Measurements from ENCODE around the gene ATP5MC3.
"Not testable (repeated sequence)": the region's sequence is repeated elsewhere in the genome, so short reads cannot be mapped to it uniquely, and the experiment has no call there.

ATP5MC3 gene

DNA sequence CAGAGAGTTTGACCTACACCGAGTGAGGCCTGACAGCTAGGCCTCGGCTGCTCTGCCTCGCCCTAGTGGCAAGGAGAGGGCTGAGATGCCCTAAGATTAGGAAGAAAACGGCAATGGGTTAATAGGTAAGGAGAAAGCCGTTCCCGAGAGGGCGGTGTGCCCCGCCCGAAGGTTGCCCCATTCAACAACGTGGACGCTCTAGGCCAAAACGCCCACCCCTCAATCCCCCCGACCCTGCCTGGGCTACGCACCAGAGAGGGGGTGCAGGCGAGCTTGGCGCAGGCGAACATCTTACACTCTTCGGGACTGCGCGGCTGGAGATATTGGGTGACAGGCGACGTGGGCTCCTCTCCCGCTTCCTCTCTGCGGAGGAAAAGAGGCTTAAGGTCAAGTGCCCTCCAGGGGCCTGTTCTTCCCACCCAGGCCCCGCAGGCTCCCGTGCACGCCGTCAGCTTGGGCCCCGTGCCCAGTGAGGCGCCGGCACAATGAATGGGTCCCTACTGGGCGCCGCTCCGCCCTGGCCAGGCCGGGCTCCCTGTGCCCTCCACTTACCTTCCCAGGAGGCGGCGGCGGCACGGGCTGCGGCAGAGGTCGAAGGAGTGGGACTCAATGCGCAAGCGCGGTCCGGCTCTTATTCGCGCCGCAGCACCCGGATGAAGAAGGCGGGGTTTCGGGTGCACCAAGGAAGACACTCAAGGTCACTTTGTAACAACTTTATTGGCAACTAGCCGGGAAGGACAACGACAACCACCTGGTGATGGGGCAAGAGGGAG is at the start of gene ATP5MC3:
Gene ATP5MC3 (minus strand): TSS at position 607 of the 773 bp plus-strand sequence. CDS start 317 bp downstream, at position 290.
- peak; percentile 87 to 88 for DNase-seq (ENCODE audit: low read depth in 2 of 2)

DNA sequence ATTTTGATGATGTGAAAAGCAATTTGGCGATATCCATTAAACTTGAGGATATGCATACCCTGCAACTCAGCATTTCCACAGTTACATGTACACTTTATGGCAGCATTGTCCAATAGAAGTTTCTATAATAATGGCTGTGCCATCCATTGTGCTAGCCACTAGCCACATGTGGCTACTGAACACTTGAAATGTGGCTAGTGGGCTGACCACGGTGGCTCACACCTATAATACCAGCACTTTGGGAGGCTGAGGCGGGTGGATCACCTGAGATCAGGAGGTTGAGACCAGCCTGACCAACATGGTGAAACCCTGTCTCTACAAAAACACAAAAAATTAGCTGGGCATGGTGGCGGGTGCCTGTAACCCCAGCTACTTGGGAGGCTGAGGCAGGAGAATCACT is 47.1 kb upstream of the ATP5MC3 start:
- DNase-seq (ENCODE audit: low read depth in 2 of 2): not testable (repeated sequence)

DNA sequence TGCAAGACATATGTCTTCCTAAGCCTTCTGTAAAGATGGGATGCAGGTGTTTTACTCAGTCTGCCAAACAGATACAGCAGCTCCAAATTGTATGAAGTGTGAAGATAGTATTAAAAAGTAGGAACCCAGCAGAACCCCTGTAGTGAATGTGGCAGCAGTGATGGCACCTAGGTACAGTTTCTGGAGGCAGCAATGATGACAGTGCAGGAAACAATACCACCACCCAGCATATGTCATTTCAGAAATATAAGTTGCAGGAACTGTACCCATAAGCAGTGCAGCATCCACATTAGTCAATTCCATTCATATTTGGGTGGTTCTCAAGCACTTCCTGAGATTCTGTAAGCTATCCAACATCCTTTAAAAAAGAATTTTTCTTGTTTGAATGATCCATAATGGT is 46.7 kb upstream of the ATP5MC3 start:
- DNase-seq (ENCODE audit: low read depth in 2 of 2): no peak

DNA sequence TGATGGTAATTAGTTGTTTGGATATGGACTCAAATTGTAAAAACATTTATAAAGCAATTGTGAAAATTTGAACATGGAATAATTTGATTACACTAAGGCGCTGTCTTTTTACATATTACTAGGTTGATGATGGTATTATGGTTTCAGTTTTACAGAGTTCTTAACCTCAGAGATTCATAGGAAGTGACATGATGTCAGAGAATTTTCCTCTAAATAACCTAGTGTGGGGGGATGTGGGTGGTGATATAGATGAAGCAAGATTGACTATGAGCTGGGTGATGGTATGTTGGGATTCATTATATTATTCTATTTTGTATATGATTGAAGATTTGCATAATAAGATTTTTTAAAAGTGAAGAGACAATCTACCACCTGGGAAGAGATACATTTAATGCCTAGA is 45.9 kb upstream of the ATP5MC3 start:
- DNase-seq (ENCODE audit: low read depth in 2 of 2): no peak

DNA sequence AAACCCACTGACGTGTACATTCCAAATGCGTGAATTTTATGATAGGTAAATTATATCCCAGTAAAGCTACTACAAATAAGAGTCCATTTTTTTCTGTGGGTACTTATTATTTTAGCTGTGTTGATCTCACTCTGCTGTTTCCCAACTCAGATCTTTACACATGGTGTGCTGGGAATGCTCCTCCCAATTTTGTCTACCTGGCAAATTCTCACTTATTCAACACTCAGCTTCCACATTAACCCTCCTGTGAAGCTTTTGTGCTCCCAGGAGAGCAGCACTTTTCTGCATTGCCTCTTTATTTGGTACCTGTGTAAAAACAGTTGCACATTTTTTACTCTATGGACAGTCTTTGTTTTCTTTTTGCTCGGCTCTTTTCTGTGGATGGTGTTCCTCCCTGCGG is 38.6 kb upstream of the ATP5MC3 start:
- no peak for DNase-seq (ENCODE audit: low read depth in 2 of 2)

DNA sequence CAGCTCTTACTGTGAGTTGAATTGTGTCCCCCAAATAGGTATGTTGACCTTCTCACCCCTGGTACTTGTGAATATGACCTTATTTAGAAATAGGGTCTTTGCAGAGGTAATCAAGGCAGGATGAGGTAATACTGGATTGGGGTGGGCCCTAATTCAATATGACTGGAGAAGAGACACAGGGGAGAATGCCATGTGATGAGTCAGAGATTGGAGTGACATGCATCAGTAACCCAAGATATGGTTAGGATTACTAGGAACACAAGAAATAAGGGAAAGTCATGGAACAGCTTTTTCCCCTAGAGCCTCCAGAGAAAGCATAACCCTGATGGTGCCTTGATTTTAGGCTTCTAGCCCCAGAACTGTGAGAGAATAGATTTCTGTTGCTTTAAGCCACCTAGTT is 37.0 kb upstream of the ATP5MC3 start:
- no peak for DNase-seq (ENCODE audit: low read depth in 2 of 2)

DNA sequence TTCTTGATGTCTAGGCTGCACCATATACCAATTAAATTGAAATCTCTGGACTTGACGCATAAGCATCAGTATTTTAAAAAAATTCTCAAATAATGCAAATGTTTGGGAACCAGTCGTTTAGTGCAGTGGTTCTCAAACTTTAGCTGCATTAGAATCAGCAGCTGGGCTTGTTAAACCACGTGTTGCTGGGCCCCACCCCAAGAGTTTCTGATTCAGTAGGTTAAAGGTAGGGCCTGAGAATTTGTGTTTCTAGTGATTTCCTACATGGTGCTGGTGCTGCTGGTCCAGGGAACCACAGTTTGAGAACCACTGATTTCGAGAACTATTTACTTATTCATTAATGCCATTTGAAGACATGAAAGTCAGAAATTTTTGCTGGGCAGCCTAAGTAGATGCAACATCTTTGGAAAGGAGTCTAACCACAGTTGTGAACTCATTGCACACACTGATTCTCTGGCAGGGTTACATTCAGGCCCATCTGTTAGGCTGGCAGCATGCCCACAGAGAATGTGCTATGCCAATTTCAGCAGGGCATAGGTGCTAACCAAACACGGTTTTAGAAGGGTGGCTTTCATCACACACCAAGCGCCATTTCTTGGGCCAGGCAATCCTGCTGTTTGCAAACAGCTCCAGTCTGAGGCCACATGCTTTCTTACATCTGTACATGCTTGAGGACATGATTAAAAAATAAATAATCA is 26.4 kb upstream of the ATP5MC3 start:
- no peak for DNase-seq (ENCODE audit: low read depth in 2 of 2)

DNA sequence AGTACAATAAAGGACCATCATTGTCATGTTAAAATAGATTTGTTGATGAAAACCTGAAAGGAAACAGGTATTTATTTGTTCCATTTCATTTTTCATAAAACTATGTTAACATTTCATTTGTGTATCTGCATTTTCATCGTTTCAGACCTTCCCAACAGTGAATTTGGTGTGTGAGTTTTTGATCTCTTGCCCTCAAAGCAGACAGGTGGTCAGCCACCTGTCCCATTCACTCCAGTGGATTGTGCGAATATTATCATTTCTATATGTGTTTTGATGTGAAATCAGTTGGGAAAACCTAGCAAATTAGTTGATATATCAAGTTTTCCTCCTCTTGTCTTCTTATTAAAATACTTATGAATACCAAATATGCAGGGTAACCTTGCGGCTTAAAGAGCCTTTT is 25.4 kb upstream of the ATP5MC3 start:
- no peak for DNase-seq (ENCODE audit: low read depth in 2 of 2)

DNA sequence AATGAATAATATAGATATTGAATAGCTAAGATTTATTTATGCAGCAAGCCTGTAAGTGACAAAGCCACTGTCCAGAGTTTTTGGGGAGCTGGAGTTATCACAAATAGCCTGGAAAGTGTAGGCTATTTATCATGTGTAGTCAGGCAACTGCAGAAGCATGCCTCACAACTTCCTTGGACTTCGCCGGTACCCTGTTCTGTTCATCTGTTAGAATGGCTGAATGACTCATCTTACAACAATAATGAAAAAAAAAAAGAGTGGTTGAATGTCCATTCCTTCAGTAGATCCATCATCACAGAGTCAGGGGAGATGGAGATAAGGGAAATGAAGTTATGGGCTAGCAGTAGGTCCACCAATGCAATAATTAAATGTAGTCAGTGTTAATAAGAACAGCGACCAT is 24.0 kb upstream of the ATP5MC3 start:
- DNase-seq (ENCODE audit: low read depth in 2 of 2): no peak

DNA sequence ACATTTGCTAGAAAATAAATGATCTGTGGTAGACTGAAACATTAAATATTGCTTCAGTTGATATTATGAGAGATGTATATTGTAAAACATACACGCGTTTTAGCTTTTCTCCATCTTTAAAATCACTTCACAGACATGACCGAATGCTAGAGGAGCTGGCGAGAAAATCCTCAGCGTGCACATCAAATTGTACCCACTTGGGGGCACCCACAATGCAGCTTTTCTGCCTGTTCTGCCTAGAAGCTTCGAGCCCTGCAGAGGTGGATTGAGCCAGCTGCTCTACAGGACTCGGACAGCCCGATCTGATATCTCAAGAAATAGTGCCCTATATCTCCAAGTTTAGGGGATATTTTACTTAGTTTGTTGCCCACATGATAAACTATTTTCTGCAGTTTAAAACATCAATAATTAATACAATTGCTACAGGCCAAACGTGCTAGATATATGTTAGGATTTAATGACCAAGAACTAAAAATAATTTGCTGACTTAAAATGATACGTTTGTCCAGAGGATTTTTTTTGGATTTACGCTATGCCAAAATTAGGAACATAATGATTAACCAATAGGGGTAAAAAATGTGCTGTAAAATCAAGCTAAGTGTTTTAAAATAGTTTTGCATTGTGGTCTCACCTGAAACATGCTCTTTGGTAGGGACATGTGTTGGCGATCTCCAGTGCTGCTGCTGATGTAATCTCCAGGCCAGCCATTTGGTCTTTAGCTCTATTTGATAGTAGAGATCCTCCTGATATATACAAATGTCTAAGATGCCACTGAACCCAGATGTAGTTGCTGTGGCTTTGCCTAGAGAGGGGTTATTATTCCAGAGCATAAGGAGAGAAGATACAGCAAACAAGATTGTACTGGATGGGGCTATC is 22.3 kb upstream of the ATP5MC3 start:
- DNase-seq (ENCODE audit: low read depth in 2 of 2): peak; percentile 15 to 30

DNA sequence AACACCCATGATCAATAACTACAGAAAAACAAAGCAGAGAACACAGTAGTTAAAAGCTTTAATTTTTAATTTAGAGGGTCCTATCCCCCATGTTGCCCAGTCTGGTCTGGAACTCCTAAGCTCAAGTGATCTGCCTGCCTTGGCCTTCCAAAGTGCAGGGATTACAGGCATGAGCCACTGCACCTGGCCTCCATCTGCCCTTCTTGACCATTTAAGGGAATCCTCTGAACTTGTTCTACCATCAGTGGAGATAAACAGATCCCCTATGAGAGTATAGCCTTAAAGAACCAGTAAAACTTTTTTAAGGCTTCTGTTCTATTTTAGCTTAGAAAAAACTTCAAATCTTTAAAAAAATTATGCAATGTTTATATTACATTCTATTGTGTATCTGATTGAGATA is 13.5 kb upstream of the ATP5MC3 start:
- DNase-seq (ENCODE audit: low read depth in 2 of 2): no peak

DNA sequence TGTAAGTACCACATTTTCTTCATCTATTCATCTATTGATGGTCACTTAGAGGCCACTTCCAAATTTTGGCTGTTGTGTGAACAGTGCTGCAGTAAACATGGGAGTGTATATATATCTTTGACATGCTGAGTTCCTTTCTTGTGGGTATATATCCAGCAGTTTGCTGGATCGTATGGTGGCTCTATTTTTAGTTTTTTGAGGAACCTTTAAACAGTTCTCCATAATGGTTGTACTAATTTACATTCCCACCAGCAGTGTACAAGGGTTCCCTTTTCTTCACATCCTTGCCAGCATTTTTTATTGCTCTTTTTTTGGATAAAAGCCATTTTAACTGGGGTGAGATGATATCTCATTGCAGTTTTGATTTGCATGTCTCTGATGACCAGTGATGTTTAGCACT is 7.3 kb upstream of the ATP5MC3 start:
- no peak for DNase-seq (ENCODE audit: low read depth in 2 of 2)

DNA sequence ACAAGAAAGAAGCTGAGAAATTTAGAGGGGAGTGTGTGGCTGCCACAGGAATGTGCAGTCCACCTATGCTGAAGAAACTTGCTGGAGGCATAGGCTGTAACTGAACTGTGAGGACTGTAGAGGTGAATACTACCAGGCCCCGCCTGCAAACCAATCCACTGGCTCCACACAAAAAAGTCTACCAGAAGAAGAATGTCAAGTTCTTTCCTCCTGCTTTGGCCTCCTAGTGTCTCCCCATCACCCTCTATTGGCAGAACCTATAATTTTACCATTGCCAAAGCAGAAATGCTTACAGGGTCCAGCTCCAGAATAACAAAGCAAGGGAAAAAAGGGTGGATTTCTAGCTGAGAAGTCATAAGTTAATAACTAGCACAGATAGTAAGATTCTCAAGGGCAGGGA is 5.9 kb upstream of the ATP5MC3 start:
- DNase-seq (ENCODE audit: low read depth in 2 of 2): no peak

DNA sequence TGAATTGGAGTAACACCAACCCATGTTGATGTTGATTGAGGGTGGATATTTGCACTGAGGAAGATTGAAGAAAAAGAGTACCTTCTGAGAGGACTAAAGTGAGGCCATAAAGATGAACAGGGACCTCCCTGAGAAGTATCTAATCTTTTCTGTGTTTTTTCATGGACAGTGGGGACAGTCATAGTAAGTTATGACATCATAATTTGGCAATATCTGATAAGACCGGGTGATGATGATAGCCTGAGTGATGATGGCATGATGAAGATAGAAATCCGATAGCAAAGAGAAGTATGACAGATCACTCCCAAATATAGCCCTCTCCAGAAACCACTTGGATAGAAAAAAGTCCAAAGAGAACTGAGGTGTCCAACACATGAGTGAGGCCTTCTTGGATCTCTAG is 2.2 kb upstream of the ATP5MC3 start:
- DNase-seq (ENCODE audit: low read depth in 2 of 2): no peak

DNA sequence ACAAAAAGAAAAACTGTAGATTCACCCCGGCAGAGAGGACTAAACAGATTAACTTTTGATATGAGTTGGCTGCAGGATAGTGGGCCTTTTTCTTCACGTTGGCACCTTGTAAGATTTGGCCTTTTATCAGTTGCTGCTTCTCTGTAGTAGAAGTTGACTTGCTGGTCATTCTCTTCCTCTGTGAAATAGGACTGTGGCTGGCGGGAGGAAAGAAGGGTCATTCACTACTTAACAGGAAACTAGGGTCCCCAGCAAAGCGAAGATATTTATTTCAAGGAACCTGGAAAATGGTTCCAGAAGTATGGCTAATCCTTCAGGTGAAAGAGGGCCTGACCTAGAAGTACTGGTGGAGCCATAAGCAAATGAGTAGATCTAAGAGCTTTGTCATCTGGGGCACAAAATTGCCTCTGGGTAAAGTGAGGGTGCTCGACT is 383 bp upstream of the ATP5MC3 start:
- no peak for DNase-seq (ENCODE audit: low read depth in 2 of 2)

DNA sequence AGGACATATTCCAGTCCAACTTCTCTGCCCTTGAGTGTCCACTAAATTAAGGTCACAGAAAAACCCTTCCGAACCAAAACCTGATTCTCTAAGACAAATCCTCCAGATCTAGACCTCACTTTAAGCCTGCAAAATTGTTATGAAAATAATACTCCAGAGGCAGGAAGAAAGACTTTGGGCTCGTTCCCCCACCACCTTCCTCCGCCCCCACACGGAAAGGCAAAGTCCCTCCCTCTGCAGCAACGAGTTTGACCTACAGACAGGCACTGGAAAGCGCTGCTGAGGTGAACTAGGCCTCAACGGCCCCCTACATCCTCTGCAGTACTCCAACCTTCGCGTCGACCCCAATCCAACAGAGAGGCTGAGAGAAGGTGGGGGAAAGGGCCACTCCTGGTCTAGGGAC is 808 bp downstream of the ATP5MC3 start:
- DNase-seq (ENCODE audit: low read depth in 2 of 2): peak; percentile 30 to 52

DNA sequence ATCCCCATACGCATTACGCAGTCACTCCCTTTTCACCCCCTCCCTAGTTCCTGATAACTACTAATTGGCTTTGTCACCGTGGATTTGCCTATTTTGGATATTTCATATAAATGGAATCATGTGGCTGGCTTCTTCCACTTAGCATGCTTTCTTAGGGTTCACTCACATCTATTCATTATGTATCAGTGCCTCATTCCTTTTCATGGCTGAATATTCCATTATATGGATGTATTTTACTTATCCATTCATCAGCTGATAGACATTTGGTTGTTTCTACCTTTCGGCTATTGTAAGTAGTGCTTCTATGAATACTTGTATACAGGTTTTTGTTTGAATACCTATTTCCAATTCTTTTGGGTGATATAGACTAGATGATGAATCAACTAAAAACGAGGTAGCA is 4.9 kb downstream of the ATP5MC3 start:
- no peak for DNase-seq (ENCODE audit: low read depth in 2 of 2)

DNA sequence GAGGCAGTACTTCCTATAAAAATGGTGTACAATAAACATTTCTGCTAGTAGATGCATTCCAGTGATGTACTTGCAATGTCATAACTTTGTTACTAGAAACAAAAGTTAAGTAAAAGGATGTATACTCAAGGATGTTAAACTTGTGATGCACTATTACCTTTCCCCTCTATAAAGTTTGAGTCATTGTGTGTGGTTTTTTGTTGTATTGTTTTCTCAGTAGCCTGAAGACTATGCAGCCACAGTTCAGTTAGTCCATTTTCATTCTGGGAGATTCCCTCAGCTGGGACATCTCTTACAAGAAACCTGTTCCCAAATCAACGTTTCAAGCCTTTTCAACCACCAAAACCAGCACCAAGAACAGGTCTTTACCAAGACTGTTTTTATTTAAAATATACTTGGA is 5.6 kb downstream of the ATP5MC3 start:
- DNase-seq (ENCODE audit: low read depth in 2 of 2): no peak

DNA sequence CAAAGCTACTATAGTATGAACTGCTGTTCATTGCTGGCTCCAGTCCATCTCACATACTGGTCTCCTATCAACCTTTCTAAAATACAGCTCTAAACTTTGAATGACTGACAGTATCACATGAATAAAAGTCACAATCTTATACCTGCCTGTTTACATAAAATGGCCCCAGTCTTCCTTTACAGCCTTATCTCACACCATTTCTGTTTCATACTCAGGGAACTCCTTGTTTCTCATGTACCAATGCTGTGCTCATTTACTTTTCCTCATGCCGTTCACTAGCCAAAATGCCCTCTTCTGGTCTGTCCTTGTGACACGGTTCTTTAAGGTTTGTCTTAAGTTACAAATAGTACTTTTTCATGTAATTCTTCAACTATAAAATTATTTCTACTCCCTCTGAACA is 6.2 kb downstream of the ATP5MC3 start:
- DNase-seq (ENCODE audit: low read depth in 2 of 2): no peak

DNA sequence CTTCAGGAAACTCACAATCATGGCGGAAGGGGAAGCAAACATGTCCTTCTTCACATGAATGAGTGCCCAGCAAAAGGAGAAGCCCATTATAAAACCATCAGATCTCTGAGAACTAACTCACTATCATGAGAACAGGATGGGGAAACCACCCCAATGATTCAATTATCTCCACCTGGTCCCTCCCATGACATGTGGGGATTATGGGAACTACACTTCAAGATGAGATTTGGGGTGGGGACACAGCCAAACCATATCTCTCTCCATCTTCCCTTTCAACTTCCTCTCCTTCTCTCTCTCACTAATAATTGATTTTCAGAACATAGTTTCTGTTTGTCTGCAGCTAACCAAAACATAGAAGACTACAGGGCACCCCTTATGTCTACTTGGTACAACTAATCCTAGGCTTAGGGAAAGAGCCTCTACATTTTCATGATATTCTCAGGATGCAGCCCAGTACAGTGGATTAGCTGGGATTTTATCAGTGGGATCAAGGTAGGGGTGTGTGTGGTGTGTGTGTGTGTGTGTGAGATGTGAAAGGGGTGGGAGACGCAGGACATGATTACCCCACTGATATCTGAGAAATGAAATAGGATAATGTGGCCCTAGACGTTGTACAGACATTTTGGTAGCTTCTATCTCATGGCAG is 10.7 kb downstream of the ATP5MC3 start:
- no peak for DNase-seq (ENCODE audit: low read depth in 2 of 2)

DNA sequence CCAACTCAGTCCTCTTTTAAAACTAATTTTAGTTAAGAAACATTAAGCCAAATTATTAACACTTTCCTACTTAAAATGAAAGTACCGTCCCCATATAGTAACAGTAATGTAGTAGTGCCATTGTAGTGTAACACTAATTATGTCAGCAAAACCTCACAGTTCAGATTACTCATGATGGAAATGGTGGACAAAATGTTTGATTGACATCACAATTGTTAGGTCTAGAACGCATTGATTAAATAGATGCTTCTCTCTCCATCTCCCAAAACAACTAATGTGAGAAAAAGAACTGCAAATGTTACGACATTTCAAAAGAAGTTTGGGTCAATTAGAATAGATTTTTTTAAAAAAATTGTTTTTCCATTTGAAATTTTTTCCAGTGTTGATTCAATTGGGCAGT is 12.3 kb downstream of the ATP5MC3 start:
- no peak for DNase-seq (ENCODE audit: low read depth in 2 of 2)

DNA sequence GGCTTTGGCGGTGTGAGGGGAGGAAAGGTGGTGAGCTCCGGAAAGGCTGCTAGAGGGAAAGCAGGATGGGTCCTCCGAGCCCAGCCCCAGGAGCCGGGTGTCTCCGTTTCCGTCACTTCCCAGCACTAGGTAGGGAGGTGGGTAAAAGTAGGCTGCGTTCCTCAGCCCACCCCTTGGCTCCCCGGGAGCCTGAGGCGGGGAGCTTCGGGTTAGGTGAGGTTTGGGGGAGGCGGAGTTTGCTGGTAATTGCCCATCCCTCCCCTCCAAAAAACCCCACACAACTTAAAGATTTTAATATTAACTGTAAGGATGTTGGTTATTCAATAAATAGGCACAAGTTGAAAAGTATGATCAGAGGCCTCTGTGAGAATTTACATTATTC is 13.0 kb downstream of the ATP5MC3 start:
- DNase-seq (ENCODE audit: low read depth in 2 of 2): no peak
